Endothelial cell of umbilical vein (primary cell): Measurements from ENCODE around the gene CAPNS1. TPM values are rescaled to one million over a fixed set of nuclear protein-coding genes. Genes with fewer than 3 reads are reported as not detected.

Experiments used
- BruUV-seq: library from RNA; stranded (reverse); fragments of 400-500 nt; replicated peaks from 2 replicates; lab custom pipeline; 2021; lab: Mats Ljungman, UMichigan
- CTCF ChIA-PET: fragments of 300-600, 350-600 bp; sonication (Branson Sonifier 250); formaldehyde crosslinking; loops from one replicate; lab custom pipeline; 2021; ENCODE audit warnings: antibody characterized with exemption, inconsistent platforms; lab: Charles Lee
- POLR2A ChIA-PET: fragments of 300-600, 350-600 bp; sonication (Branson Sonifier 250); formaldehyde crosslinking; loops from one replicate; lab custom pipeline; 2021; ENCODE audit warnings: antibody characterized with exemption, inconsistent platforms; lab: Charles Lee
- DNase-seq: peaks from one replicate; pipeline ENCODE4 v3.0.0-alpha.2; 2011; ENCODE audit warnings: low read depth, low spot score
- FAIRE-seq: peaks from 2 replicates; lab custom pipeline; 2011; peaks lifted over from hg19 to GRCh38; lab: Jason Lieb, UNC
- H2AFZ ChIP-seq: 2 replicates; pipeline ENCODE4 v1.6.0; 2012; ENCODE audit warnings: low read depth, low read length, control low read depth, inconsistent platforms
- H3K27ac ChIP-seq: 2 replicates; pipeline ENCODE4 v1.5.1; 2011; ENCODE audit warnings: low read depth, mild to moderate bottlenecking, control low read depth, low read length, moderate library complexity; ENCODE audit not compliant: insufficient read depth
- H3K27me3 ChIP-seq, 2 experiments: 2 replicates each; pipeline versions ENCODE4 v1.6.0 to v1.6.1; 2011; ENCODE audit warnings: low read length in 2 of 2, mixed read lengths in 1 of 2; ENCODE audit not compliant: control insufficient read depth in 2 of 2, insufficient read depth in 2 of 2
- H3K36me3 ChIP-seq, 2 experiments: 2 replicates in 1 of 2; 3 replicates in 1 of 2; pipeline ENCODE4 v1.5.1; 2011; ENCODE audit warnings: low read length in 2 of 2, mild to moderate bottlenecking in 1 of 2, moderate library complexity in 1 of 2; ENCODE audit not compliant: control insufficient read depth in 2 of 2, insufficient read depth in 2 of 2; ENCODE audit errors: extremely low read depth in 1 of 2
- H3K4me1 ChIP-seq: 3 replicates; pipeline ENCODE4 v1.5.1; 2011; ENCODE audit warnings: mild to moderate bottlenecking, low read length; ENCODE audit not compliant: control insufficient read depth, insufficient read depth; ENCODE audit errors: extremely low read depth
- H3K4me2 ChIP-seq: 2 replicates; pipeline ENCODE4 v1.6.1; 2011; ENCODE audit warnings: low read length, control low read depth, mixed read lengths; ENCODE audit not compliant: insufficient read depth
- H3K4me3 ChIP-seq, 3 experiments: fragments of 200-600 bp in 1 of 3; sonication (generic), shearing (Covaris generic) in 1 of 3; replicated peaks in 1 of 3; 2 replicates each; pipeline ENCODE4 v1.5.1; 2011 to 2016; ENCODE audit warnings: control low read depth in 3 of 3, low read length in 3 of 3, mild to moderate bottlenecking in 2 of 3, inconsistent platforms in 1 of 3, low read depth in 1 of 3, moderate library complexity in 1 of 3; ENCODE audit not compliant: insufficient read depth in 1 of 3
- H3K79me2 ChIP-seq: 2 replicates; pipeline ENCODE4 v1.6.0; 2012; ENCODE audit warnings: low read length, inconsistent platforms; ENCODE audit not compliant: control insufficient read depth, insufficient read depth
- H3K9ac ChIP-seq: replicated peaks from 2 replicates; pipeline ENCODE3; 2011; ENCODE audit warnings: low read length, control low read depth; ENCODE audit not compliant: insufficient read depth; ENCODE audit errors: extremely low read depth
- H3K9me1 ChIP-seq: replicated peaks from 3 replicates; pipeline ENCODE4 v1.6.0; 2011; ENCODE audit warnings: mild to moderate bottlenecking, low read length; ENCODE audit not compliant: control insufficient read depth, insufficient read depth; ENCODE audit errors: extremely low read depth
- H3K9me3 ChIP-seq: replicated peaks from 2 replicates; pipeline ENCODE4 v1.5.1; 2012; ENCODE audit warnings: low read length, inconsistent platforms; ENCODE audit not compliant: control insufficient read depth, insufficient read depth
- H4K20me1 ChIP-seq: replicated peaks from 2 replicates; pipeline ENCODE3; 2011; ENCODE audit warnings: mild to moderate bottlenecking, low read length; ENCODE audit not compliant: control insufficient read depth, insufficient read depth; ENCODE audit errors: extremely low read depth
- EZH2 ChIP-seq: IDR thresholded peaks from 2 replicates; pipeline ENCODE4 v1.6.1; 2012; ENCODE audit warnings: borderline replicate concordance, low read depth, mild to moderate bottlenecking, moderate library complexity, low read length, inconsistent platforms; ENCODE audit not compliant: severe bottlenecking
- FOS ChIP-seq: IDR thresholded peaks from 2 replicates; pipeline ENCODE4 v1.6.1; 2011; ENCODE audit warnings: mild to moderate bottlenecking, low read length, moderate library complexity, borderline replicate concordance; ENCODE audit not compliant: insufficient read depth
- GATA2 ChIP-seq: IDR thresholded peaks from 2 replicates; pipeline ENCODE4 v1.7.0; 2011; ENCODE audit warnings: low read depth, mild to moderate bottlenecking, moderate library complexity, mixed read lengths, low read length; ENCODE audit not compliant: insufficient read length, insufficient read depth
- JUN ChIP-seq: IDR thresholded peaks from 2 replicates; pipeline ENCODE4 v1.6.1; 2011; ENCODE audit warnings: borderline replicate concordance, low read depth; ENCODE audit not compliant: insufficient read length, insufficient read depth
- MYC ChIP-seq: IDR thresholded peaks from one replicate; pipeline ENCODE4 v1.6.1; 2011; ENCODE audit warnings: mild to moderate bottlenecking, low read depth, low read length
- POLR2A ChIP-seq: IDR thresholded peaks from 2 replicates; pipeline ENCODE4 v1.6.1; 2012; ENCODE audit warnings: low read depth, mild to moderate bottlenecking, control low read depth, low read length
- POLR2AphosphoS5 ChIP-seq: IDR thresholded peaks from 2 replicates; pipeline ENCODE4 v1.6.1; 2012; ENCODE audit warnings: low read depth, mild to moderate bottlenecking, control low read depth, low read length, moderate library complexity; ENCODE audit not compliant: insufficient read depth
- dilution Hi-C: fragments of 300-500 bp; cut with MboI; formaldehyde crosslinking; loops from one replicate; pipeline ENCODE4 v1.15.0; 2019; ENCODE audit warnings: low sequenced_read_pairs; ENCODE audit not compliant: extremely low pct_ligation_motif_present
- intact Hi-C: fragments of 100-400 bp; cut with micrococcal nuclease; formaldehyde crosslinking; loops from one replicate; pipeline ENCODE4 v1.10.0; 2022
- polyA plus RNA-seq, 4 experiments: library from polyadenylated mRNA; depleted of rRNA in 3 of 4; stranded (reverse) in 3 of 4; unstranded in 1 of 4; fragments of >200 nt; gene quantifications; 2 replicates each; pipeline versions ENCODE4 v1.2.1 to v1.2.3, GENCODE V29; 2011 to 2012; ENCODE audit warnings: missing spikeins in 1 of 4
- total RNA-seq: library from RNA; stranded (reverse); gene quantifications from 2 replicates; pipeline ENCODE4 v1.2.3, GENCODE V29; 2021
- TF ChIP-seq, protein P1 (sequence below): IDR thresholded peaks from 2 replicates; pipeline ENCODE4 v1.6.1; 2011; ENCODE audit not compliant: insufficient read depth, insufficient read length
- TF ChIP-seq, protein P2 (sequence below), 2 donors: IDR thresholded peaks; 1 replicate in 1 of 2; 2 replicates in 1 of 2; pipeline ENCODE4 v1.5.1; 2011; ENCODE audit warnings: low read length in 2 of 2, mild to moderate bottlenecking in 2 of 2, moderate library complexity in 2 of 2, control low read depth in 1 of 2, inconsistent platforms in 1 of 2, low read depth in 1 of 2; ENCODE audit not compliant: insufficient read depth in 1 of 2; ENCODE audit errors: extremely low read depth in 1 of 2

Gene CAPNS1
- total and polyA plus RNA-seq, 2 donors (not counting 3 experiments of a cell fraction or from before 2014, with no cell fraction given) = 777 to 1,095 TPM

DNA sequence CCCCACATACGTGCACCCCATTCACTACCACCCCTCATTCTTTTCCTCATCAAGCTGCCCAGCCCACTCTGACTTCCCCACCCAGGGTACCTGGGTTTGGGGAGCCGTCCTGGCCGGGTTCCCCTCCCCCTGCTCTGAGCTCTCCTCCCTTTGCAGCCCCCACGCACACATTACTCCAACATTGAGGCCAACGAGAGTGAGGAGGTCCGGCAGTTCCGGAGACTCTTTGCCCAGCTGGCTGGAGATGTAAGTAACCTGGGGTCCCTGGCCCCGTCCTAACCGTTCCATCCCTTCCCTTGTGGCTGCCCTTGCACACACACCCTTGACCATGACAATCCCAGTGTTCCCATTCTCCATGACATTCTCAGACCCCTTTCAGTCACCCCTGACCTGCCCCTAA, 2.6 kb downstream of the CAPNS1 start:
- Histone ChIP-seq H3K9me3 (no peaks in the 10 kb centered on the region), H3K36me3 (peaks cover 12 to 36% of the 10 kb centered on the region in 2 experiments), H3K4me2 (no peak overlapping the region), H3K79me2 (peaks cover 21% of the 10 kb centered on the region), H2AFZ (no peak overlapping the region), H3K9me1 (no peaks in the 10 kb centered on the region), H3K27me3 (no peaks in the 10 kb centered on the region), H3K27ac (no peak overlapping the region), H4K20me1 (no peaks in the 10 kb centered on the region), H3K4me3 (no peak overlapping the region), H3K4me1 (peaks cover 12% of the 10 kb centered on the region), H3K9ac (no peak overlapping the region)
- TF ChIP-seq FOS (no peak), EZH2 (no peak), POLR2A (no peak), JUN (no peak), MYC (no peak), POLR2AphosphoS5 (no peak), GATA2 (no peak)
- TF ChIP-seq, protein P1, sequence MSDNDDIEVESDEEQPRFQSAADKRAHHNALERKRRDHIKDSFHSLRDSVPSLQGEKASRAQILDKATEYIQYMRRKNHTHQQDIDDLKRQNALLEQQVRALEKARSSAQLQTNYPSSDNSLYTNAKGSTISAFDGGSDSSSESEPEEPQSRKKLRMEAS = no peak
- TF ChIP-seq, protein P2, sequence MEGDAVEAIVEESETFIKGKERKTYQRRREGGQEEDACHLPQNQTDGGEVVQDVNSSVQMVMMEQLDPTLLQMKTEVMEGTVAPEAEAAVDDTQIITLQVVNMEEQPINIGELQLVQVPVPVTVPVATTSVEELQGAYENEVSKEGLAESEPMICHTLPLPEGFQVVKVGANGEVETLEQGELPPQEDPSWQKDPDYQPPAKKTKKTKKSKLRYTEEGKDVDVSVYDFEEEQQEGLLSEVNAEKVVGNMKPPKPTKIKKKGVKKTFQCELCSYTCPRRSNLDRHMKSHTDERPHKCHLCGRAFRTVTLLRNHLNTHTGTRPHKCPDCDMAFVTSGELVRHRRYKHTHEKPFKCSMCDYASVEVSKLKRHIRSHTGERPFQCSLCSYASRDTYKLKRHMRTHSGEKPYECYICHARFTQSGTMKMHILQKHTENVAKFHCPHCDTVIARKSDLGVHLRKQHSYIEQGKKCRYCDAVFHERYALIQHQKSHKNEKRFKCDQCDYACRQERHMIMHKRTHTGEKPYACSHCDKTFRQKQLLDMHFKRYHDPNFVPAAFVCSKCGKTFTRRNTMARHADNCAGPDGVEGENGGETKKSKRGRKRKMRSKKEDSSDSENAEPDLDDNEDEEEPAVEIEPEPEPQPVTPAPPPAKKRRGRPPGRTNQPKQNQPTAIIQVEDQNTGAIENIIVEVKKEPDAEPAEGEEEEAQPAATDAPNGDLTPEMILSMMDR (IDR thresholded peaks at IDR 0.05; ENCODE audit: extremely low read depth in 1 of 2, insufficient read depth in 1 of 2, low read depth in 1 of 2, low read length in 2 of 2) = no peak
- FAIRE-seq (no peak), DNase-seq (no peak)
- BruUV-seq = no TSS peak
- CTCF ChIA-PET = no interaction called here
- dilution Hi-C loops (no loop called here), intact Hi-C loops (no loop called here)
- POLR2A ChIA-PET = no interaction called here
